ENCODE data around the gene NGB. TPM values are rescaled to one million over a fixed set of nuclear protein-coding genes. Genes with fewer than 3 reads are reported as not detected.

The NGB gene
- total RNA-seq, 5 donors from 2014 or later (not counting 1 experiment from before 2014, with no cell fraction given): not detected

- ChIA-PET POLR2A (no interaction called here), CTCF (no interaction called here)
- ATAC-seq (replicated peaks in 1 of 4): no peak
- 79% methylated on average over 3 of the region's 3 CpGs for WGBS (ENCODE audit: insufficient coverage)
- H3K4me3 ChIP-seq (ENCODE audit: control insufficient read depth in 1 of 2, extremely low read depth in 1 of 2, low read length in 1 of 2): no peak overlapping the region
- H3K4me1 ChIP-seq (ENCODE audit: control insufficient read depth in 1 of 2, extremely low read depth in 1 of 2, insufficient read depth in 2 of 2, low read length in 2 of 2): no peaks in the 10 kb centered on the region
- H3K4me3 Mint-ChIP-seq: no peak overlapping the region
- no peak for DNase-seq
- H3K27me3 ChIP-seq (replicated peaks in 1 of 2; ENCODE audit: control insufficient read depth in 2 of 2, extremely low read depth in 1 of 2, insufficient read depth in 2 of 2, low read length in 1 of 2): peaks cover 0 to 13% of the 10 kb centered on the region in 2 experiments
- no peaks in the 10 kb centered on the region for H3K4me1 Mint-ChIP-seq
- H3K27me3 Mint-ChIP-seq: no peaks in the 10 kb centered on the region
- H3K9me3 Mint-ChIP-seq: no peaks in the 10 kb centered on the region
- no peaks in the 10 kb centered on the region for H3K9me3 ChIP-seq
- no peaks in the 10 kb centered on the region for H3K36me3 Mint-ChIP-seq
- no peak overlapping the region for H3K27ac Mint-ChIP-seq
- H3K36me3 ChIP-seq (ENCODE audit: control insufficient read depth in 2 of 2, extremely low read depth in 1 of 2, insufficient read depth in 1 of 2, low read length in 1 of 2): no peaks in the 10 kb centered on the region
- H3K27ac ChIP-seq (ENCODE audit: low read length): no peak overlapping the region
Measured at GRCh38 chr14:77238356-77238755, 32.6 kb downstream of the NGB start.

- Mint-ChIP-seq H3K4me1 (no peaks in the 10 kb centered on the region), H3K27ac (no peak overlapping the region), H3K36me3 (no peaks in the 10 kb centered on the region), H3K4me3 (no peak overlapping the region), H3K27me3 (no peaks in the 10 kb centered on the region), H3K9me3 (peaks cover 0 to under 1% (median 0%) of the 10 kb centered on the region in 3 donors)
- DNase-seq: no peak
- POLR2A ChIA-PET: no interaction called here
- H3K27me3 ChIP-seq (replicated peaks in 1 of 2; ENCODE audit: control insufficient read depth in 2 of 2, extremely low read depth in 1 of 2, insufficient read depth in 2 of 2, low read length in 1 of 2): peaks cover 0 to 2% of the 10 kb centered on the region in 2 experiments
- no peaks in the 10 kb centered on the region for H3K4me1 ChIP-seq (ENCODE audit: control insufficient read depth in 1 of 2, extremely low read depth in 1 of 2, insufficient read depth in 2 of 2, low read length in 2 of 2)
- no peak overlapping the region for H3K4me3 ChIP-seq (ENCODE audit: control insufficient read depth in 1 of 2, extremely low read depth in 1 of 2, low read length in 1 of 2)
- H3K27ac ChIP-seq (ENCODE audit: low read length): no peak overlapping the region
- H3K36me3 ChIP-seq (ENCODE audit: control insufficient read depth in 2 of 2, extremely low read depth in 1 of 2, insufficient read depth in 1 of 2, low read length in 1 of 2): no peaks in the 10 kb centered on the region
- ATAC-seq (replicated peaks in 1 of 4): no peak
- WGBS (ENCODE audit: insufficient coverage): 63% methylated on average over 5 of the region's 7 CpGs
- CTCF ChIA-PET: no interaction called here
- H3K9me3 ChIP-seq: no peaks in the 10 kb centered on the region
Measured at GRCh38 chr14:77236814-77237213, 34.2 kb downstream of the NGB start.

- no peaks in the 10 kb centered on the region for H3K9me3 ChIP-seq
- peaks cover 0 to 2% of the 10 kb centered on the region in 2 experiments for H3K27me3 ChIP-seq (replicated peaks in 1 of 2; ENCODE audit: control insufficient read depth in 2 of 2, extremely low read depth in 1 of 2, insufficient read depth in 2 of 2, low read length in 1 of 2)
- 67% methylated on average over 2 of the region's 3 CpGs for WGBS (ENCODE audit: insufficient coverage)
- H3K4me3 ChIP-seq (ENCODE audit: control insufficient read depth in 1 of 2, extremely low read depth in 1 of 2, low read length in 1 of 2): no peak overlapping the region
- H3K36me3 Mint-ChIP-seq: no peaks in the 10 kb centered on the region
- H3K27me3 Mint-ChIP-seq: peaks cover 0 to 7% of the 10 kb centered on the region in 2 donors
- H3K36me3 ChIP-seq (ENCODE audit: control insufficient read depth in 2 of 2, extremely low read depth in 1 of 2, insufficient read depth in 1 of 2, low read length in 1 of 2): no peaks in the 10 kb centered on the region
- H3K4me1 ChIP-seq (ENCODE audit: control insufficient read depth in 1 of 2, extremely low read depth in 1 of 2, insufficient read depth in 2 of 2, low read length in 2 of 2): no peaks in the 10 kb centered on the region
- CTCF ChIA-PET: no interaction called here
- H3K4me1 Mint-ChIP-seq: no peaks in the 10 kb centered on the region
- H3K27ac Mint-ChIP-seq: no peak overlapping the region
- DNase-seq (no peak), ATAC-seq (replicated peaks in 1 of 4) (no peak)
- peaks cover 0 to 15% (median 0%) of the 10 kb centered on the region in 3 donors for H3K9me3 Mint-ChIP-seq
- no peak overlapping the region for H3K4me3 Mint-ChIP-seq
- no peak overlapping the region for H3K27ac ChIP-seq (ENCODE audit: low read length)
- POLR2A ChIA-PET: no interaction called here
Measured at GRCh38 chr14:77231721-77232120, 39.3 kb downstream of the NGB start.

GRCh38 chr14:77230914-77231313 is 40.1 kb downstream of the NGB start:
- Mint-ChIP-seq H3K4me3 (no peak overlapping the region), H3K27me3 (peaks cover 6 to 11% of the 10 kb centered on the region in 2 donors), H3K36me3 (no peaks in the 10 kb centered on the region), H3K4me1 (no peaks in the 10 kb centered on the region), H3K27ac (no peak overlapping the region), H3K9me3 (peaks cover 0 to 15% (median 0%) of the 10 kb centered on the region in 3 donors)
- no peaks in the 10 kb centered on the region for H3K4me1 ChIP-seq (ENCODE audit: control insufficient read depth in 1 of 2, extremely low read depth in 1 of 2, insufficient read depth in 2 of 2, low read length in 2 of 2)
- H3K27me3 ChIP-seq (replicated peaks in 1 of 2; ENCODE audit: control insufficient read depth in 2 of 2, extremely low read depth in 1 of 2, insufficient read depth in 2 of 2, low read length in 1 of 2): no peaks in the 10 kb centered on the region
- CTCF ChIA-PET: no interaction called here
- POLR2A ChIA-PET: no interaction called here
- H3K36me3 ChIP-seq (ENCODE audit: control insufficient read depth in 2 of 2, extremely low read depth in 1 of 2, insufficient read depth in 1 of 2, low read length in 1 of 2): no peaks in the 10 kb centered on the region
- no peak overlapping the region for H3K27ac ChIP-seq (ENCODE audit: low read length)
- 100% methylated on average over 1 of the region's 2 CpGs for WGBS (ENCODE audit: insufficient coverage)
- no peaks in the 10 kb centered on the region for H3K9me3 ChIP-seq
- no peak overlapping the region for H3K4me3 ChIP-seq (ENCODE audit: control insufficient read depth in 1 of 2, extremely low read depth in 1 of 2, low read length in 1 of 2)
- no peak for ATAC-seq (replicated peaks in 1 of 4)
- DNase-seq: no peak

- WGBS (ENCODE audit: insufficient coverage): 57% methylated on average over 3 of the region's 6 CpGs
- Mint-ChIP-seq H3K27me3 (peaks cover 11% of the 10 kb centered on the region in 2 donors), H3K4me3 (no peak overlapping the region), H3K4me1 (no peaks in the 10 kb centered on the region), H3K27ac (no peak overlapping the region), H3K9me3 (peaks cover 0 to 15% (median 0%) of the 10 kb centered on the region in 3 donors), H3K36me3 (no peaks in the 10 kb centered on the region)
- ChIA-PET CTCF (interaction anchor here in 1 of 2 donors (0.6 kb wide), 1 partner anchor 259 kb away, joined by 3 read pairs; no protein-coding TSS in a partner anchor), POLR2A (no interaction called here)
- no peaks in the 10 kb centered on the region for H3K36me3 ChIP-seq (ENCODE audit: control insufficient read depth in 2 of 2, extremely low read depth in 1 of 2, insufficient read depth in 1 of 2, low read length in 1 of 2)
- ATAC-seq (replicated peaks in 1 of 4): no peak
- no peaks in the 10 kb centered on the region for H3K9me3 ChIP-seq
- H3K27ac ChIP-seq (ENCODE audit: low read length): no peak overlapping the region
- no peak overlapping the region for H3K4me3 ChIP-seq (ENCODE audit: control insufficient read depth in 1 of 2, extremely low read depth in 1 of 2, low read length in 1 of 2)
- H3K27me3 ChIP-seq (replicated peaks in 1 of 2; ENCODE audit: control insufficient read depth in 2 of 2, extremely low read depth in 1 of 2, insufficient read depth in 2 of 2, low read length in 1 of 2): peaks cover 0 to 4% of the 10 kb centered on the region in 2 experiments
- no peaks in the 10 kb centered on the region for H3K4me1 ChIP-seq (ENCODE audit: control insufficient read depth in 1 of 2, extremely low read depth in 1 of 2, insufficient read depth in 2 of 2, low read length in 2 of 2)
- DNase-seq: no peak
Measured at GRCh38 chr14:77228056-77228455, 43.0 kb downstream of the NGB start.

- Mint-ChIP-seq H3K36me3 (no peaks in the 10 kb centered on the region), H3K27me3 (peaks cover 15 to 21% of the 10 kb centered on the region in 2 donors), H3K9me3 (peaks cover 0 to 7% (median 0%) of the 10 kb centered on the region in 3 donors), H3K27ac (no peak overlapping the region), H3K4me3 (no peak overlapping the region), H3K4me1 (no peaks in the 10 kb centered on the region)
- Histone ChIP-seq H3K4me3 (ENCODE audit: control insufficient read depth in 1 of 2, extremely low read depth in 1 of 2, low read length in 1 of 2) (no peak overlapping the region), H3K9me3 (no peaks in the 10 kb centered on the region), H3K36me3 (ENCODE audit: control insufficient read depth in 2 of 2, extremely low read depth in 1 of 2, insufficient read depth in 1 of 2, low read length in 1 of 2) (no peaks in the 10 kb centered on the region), H3K4me1 (ENCODE audit: control insufficient read depth in 1 of 2, extremely low read depth in 1 of 2, insufficient read depth in 2 of 2, low read length in 2 of 2) (no peaks in the 10 kb centered on the region), H3K27me3 (replicated peaks in 1 of 2; ENCODE audit: control insufficient read depth in 2 of 2, extremely low read depth in 1 of 2, insufficient read depth in 2 of 2, low read length in 1 of 2) (peaks cover 0 to 4% of the 10 kb centered on the region in 2 experiments), H3K27ac (ENCODE audit: low read length) (no peak overlapping the region)
- no peak for ATAC-seq (replicated peaks in 1 of 4)
- ChIA-PET CTCF (no interaction called here), POLR2A (no interaction called here)
- no peak for DNase-seq
- WGBS (ENCODE audit: insufficient coverage): 81% methylated on average over 13 of the region's 14 CpGs
Measured at GRCh38 chr14:77225892-77226557, 45.0 kb downstream of the NGB start.
